GM10248 (cell line): ENCODE results near the gene INPP4B.

Source experiments
- CTCF ChIA-PET: fragments of 300-600 bp; sonication (Branson Sonifier 250); formaldehyde crosslinking; extraction: SDS; loops from one replicate; lab custom pipeline; 2021; ENCODE audit warnings: antibody characterized with exemption; lab: Yijun Ruan, JAX
- POLR2A ChIA-PET: fragments of 350-650 bp; sonication (Branson Sonifier 250); formaldehyde crosslinking; extraction: SDS; loops from one replicate; lab custom pipeline; 2020; ENCODE audit warnings: antibody characterized with exemption; lab: Yijun Ruan, JAX
- DNase-seq: peaks from one replicate; pipeline ENCODE4 v3.0.0; 2012; ENCODE audit errors: extremely low spot score
- TF ChIP-seq, protein P1 (sequence below): IDR thresholded peaks from 2 replicates; pipeline ENCODE4 v1.5.1; 2012; ENCODE audit warnings: mild to moderate bottlenecking, low read depth; ENCODE audit errors: extremely low read depth, missing control alignments, control extremely low read depth

Gene INPP4B

DNA sequence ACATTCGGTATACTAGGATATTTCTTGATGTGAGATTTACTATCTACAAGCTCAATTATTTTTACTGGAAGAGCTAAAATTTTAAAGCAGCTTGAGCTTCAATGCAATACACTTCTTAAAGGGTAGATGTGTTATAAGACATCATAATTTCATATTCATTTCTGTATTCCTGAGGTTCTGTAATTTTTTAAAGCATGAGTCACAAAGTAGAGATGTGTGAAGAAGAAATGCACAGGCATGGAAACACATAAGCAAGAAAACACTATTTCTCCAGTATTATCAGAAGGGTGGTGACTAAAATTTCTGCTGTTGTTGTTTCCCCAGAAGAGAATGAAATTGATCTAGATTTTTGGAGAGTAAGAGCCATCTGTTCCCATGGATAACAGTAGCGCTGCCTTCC, 72.6 kb downstream of the INPP4B start:
- DNase-seq, result no peak
- CTCF ChIA-PET, result interaction anchor here (1.3 kb wide), 1 partner anchor 10 kb away, joined by 6 read pairs; no protein-coding TSS in a partner anchor
- POLR2A ChIA-PET, result no interaction called here
- TF ChIP-seq, protein P1, sequence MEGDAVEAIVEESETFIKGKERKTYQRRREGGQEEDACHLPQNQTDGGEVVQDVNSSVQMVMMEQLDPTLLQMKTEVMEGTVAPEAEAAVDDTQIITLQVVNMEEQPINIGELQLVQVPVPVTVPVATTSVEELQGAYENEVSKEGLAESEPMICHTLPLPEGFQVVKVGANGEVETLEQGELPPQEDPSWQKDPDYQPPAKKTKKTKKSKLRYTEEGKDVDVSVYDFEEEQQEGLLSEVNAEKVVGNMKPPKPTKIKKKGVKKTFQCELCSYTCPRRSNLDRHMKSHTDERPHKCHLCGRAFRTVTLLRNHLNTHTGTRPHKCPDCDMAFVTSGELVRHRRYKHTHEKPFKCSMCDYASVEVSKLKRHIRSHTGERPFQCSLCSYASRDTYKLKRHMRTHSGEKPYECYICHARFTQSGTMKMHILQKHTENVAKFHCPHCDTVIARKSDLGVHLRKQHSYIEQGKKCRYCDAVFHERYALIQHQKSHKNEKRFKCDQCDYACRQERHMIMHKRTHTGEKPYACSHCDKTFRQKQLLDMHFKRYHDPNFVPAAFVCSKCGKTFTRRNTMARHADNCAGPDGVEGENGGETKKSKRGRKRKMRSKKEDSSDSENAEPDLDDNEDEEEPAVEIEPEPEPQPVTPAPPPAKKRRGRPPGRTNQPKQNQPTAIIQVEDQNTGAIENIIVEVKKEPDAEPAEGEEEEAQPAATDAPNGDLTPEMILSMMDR, result no peak

DNA sequence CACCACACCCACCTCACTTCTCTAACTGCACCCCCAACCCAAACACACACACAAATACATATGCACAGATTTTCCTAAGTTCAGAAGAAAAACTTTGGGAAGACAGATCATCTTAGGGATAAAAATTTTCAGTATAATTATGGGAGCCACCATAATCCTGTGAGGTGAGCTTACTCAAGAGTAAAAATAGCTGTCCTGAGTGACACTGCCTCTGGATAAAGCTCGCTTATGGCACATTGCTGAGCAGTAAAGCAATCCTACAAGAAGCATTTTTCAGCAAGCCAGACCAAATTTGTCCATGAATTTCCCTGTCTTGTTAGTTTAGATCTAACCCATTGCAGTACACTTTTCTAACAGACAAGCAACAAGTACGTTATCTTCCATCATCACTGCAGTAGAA, 83.8 kb downstream of the INPP4B start:
- TF ChIP-seq, protein P1, result no peak
- ChIA-PET POLR2A (no interaction called here), CTCF (no interaction called here)
- no peak for DNase-seq

DNA sequence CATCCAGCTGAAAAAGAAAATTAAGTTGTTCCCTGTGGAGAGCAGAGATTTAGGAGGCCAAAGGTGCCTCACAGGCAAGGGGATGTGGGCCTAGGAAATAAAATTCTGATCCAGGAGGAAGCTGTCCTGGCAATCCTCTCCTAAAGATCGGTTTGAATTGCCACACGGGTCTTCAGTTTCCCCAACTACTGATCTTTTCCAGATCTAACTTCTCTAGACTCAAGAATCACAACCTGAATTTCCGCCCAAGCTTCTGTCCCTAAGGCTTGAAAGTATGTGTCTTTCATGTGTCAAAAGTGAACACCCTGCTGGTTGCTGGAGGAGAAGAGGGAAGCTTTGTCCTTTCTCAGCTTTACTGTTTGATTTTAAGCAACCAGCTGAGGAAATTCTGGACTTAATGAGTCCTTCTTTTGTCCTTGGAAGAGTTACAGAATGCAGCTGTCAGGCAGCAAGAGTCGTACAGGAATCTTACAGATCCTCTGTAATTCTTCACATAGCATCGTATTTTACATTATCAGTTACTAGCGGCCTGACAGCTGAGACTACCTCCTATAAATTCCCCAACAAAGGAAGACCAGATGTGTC, 93.8 kb downstream of the INPP4B start:
- CTCF ChIA-PET, result interaction anchor here (1.0 to 1.7 kb wide), 3 partner anchors 9 to 19 kb away, joined by 3 to 5 read pairs (median 3); no protein-coding TSS in a partner anchor
- DNase-seq, result no peak
- POLR2A ChIA-PET, result no interaction called here
- TF ChIP-seq, protein P1, result no peak

DNA sequence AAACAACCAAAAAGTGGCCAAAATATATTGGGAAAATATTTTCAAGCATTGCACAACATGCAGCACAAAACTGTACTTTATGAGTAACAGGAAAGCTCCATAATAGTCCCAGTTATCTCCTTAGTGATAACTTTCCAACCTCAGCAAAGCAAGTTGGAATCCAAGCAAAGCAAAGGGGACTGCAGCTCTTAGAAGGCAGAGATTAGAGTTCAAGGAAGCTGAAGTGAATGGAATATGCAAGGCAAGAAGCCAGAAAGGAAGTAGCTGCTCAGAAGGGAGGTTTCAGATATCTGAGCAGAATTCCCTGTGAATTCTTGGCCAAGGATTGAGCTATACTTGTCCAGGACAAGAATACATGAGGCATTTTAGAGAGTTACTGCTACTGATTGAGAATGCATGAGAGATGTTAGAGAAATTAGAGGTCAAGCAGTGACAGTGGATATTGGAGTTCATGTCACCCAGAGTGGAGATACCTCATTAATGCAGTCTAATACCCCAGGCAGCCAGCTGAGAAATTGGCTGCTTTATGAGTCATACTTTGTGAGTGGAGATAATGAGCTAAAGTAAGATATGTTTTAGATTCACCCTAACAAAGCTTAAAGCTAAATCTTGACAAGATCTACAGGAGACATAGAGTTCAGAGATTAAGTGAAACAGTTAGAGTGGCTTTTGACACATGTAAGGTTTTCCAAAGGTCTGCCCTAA, 102.8 kb downstream of the INPP4B start:
- DNase-seq, result no peak
- CTCF ChIA-PET, result interaction anchor here (1.6 kb wide), 1 partner anchor 8 kb away, joined by 5 read pairs; no protein-coding TSS in a partner anchor
- POLR2A ChIA-PET, result no interaction called here
- TF ChIP-seq, protein P1, result no peak

DNA sequence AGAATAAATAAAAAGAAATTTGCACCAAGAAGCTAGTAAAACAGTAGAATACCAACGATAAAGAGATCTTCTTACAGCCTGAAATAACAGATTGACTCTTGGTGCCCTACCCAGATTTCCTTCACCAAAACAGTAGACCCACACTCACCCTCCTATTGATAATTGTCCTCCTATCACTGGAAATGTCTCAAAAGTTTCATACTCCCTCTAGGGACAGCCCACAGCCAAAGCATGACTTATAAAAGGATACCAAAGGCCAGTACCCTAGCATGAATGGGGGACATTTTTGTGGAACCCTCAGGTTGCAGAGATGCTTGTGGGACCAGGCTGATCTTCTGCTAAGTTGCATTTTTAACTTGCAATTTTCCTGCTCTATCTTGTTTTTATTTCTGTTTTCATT, 104.1 kb downstream of the INPP4B start:
- ChIA-PET CTCF (no interaction called here), POLR2A (no interaction called here)
- TF ChIP-seq, protein P1, result no peak
- DNase-seq, result no peak

DNA sequence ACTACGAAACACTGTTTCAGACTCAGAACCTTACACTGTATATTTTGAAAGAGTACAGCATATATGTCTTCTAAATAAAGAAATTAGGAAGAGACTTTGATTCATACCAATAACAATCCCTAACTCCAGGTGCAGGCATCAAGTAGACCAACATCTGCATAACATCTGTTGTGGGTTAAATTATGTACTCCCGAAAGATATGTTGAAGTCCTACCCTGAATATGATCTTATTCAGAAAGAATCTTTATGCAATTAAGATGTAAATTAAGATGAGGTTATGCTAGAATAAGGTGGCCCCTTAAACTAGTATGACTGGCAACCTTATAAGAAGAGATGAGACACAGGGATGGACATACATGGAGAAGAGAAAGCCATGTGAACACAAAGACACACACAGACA, 117.9 kb downstream of the INPP4B start:
- DNase-seq, result no peak
- ChIA-PET POLR2A (no interaction called here), CTCF (interaction anchor here (0.8 kb wide), 1 partner anchor 36 kb away, joined by 3 read pairs; no protein-coding TSS in a partner anchor)
- TF ChIP-seq, protein P1, result no peak
